HG03460 (cell line): ENCODE measurements around the gene JMJD7.
"Not testable (repeated sequence)": the region's sequence is repeated elsewhere in the genome, so short reads cannot be mapped to it uniquely, and the experiment has no call there.

Experiments used
- ATAC-seq: cut with Tn5 transposase; IDR thresholded peaks from one replicate; pipeline ENCODE4 v1.9.1; 2021; ENCODE audit not compliant: unreplicated experiment

The JMJD7 gene

GRCh38 chr15:41821831-41822230 lies 6.1 kb upstream of the JMJD7 start:
- ATAC-seq: no peak

GRCh38 chr15:41822471-41822870 lies 5.4 kb upstream of the JMJD7 start:
- ATAC-seq: no peak

- ATAC-seq: no peak
These were observed 4.9 kb upstream of the JMJD7 start for GRCh38 chr15:41822957-41823356.

GRCh38 chr15:41823502-41823901 lies 4.4 kb upstream of the JMJD7 start:
- ATAC-seq: no peak

- ATAC-seq: no peak
These were observed 3.7 kb upstream of the JMJD7 start for GRCh38 chr15:41824062-41824745.

- no peak for ATAC-seq
These were observed 2.7 kb upstream of the JMJD7 start for GRCh38 chr15:41825145-41825544.

- no peak for ATAC-seq
These were observed 2.0 kb upstream of the JMJD7 start for GRCh38 chr15:41825572-41826535.

- ATAC-seq: no peak
These were observed 507 bp upstream of the JMJD7 start for GRCh38 chr15:41827290-41827879.

- no peak for ATAC-seq
These were observed 882 bp downstream of the JMJD7 start for GRCh38 chr15:41828807-41829141.

- no peak for ATAC-seq
These were observed 2.2 kb downstream of the JMJD7 start for GRCh38 chr15:41829959-41830646.

- not testable (repeated sequence) for ATAC-seq
These were observed 3.4 kb downstream of the JMJD7 start for GRCh38 chr15:41831291-41831690.

- ATAC-seq: no peak
These were observed 4.3 kb downstream of the JMJD7 start for GRCh38 chr15:41832208-41832607.

- ATAC-seq: no peak
These were observed 5.0 kb downstream of the JMJD7 start for GRCh38 chr15:41832875-41833274.

GRCh38 chr15:41834096-41834495 lies 6.2 kb downstream of the JMJD7 start:
- ATAC-seq: no peak

- no peak for ATAC-seq
These were observed 8.2 kb downstream of the JMJD7 start for GRCh38 chr15:41836073-41836472.

- ATAC-seq: no peak
These were observed 9.0 kb downstream of the JMJD7 start for GRCh38 chr15:41836713-41837454.

- no peak for ATAC-seq
These were observed 10.6 kb downstream of the JMJD7 start, which contains the start of gene PLA2G4B for GRCh38 chr15:41838400-41838897. TSS of gene PLA2G4B (plus strand) at chr15:41838847. CDS start at chr15:41838914, 67 bp downstream.

GRCh38 chr15:41839781-41840491 lies 12.0 kb downstream of the JMJD7 start:
- ATAC-seq: no peak

- ATAC-seq: no peak
These were observed 12.8 kb downstream of the JMJD7 start for GRCh38 chr15:41840673-41841072.

- ATAC-seq: no peak
These were observed 13.2 kb downstream of the JMJD7 start for GRCh38 chr15:41841131-41841530.
